Stimulated activated CD8-positive, alpha-beta memory T cell treated with anti-CD3 and anti-CD28 coated beads, Interleukin-15, amount 100 ng/mL, for 24 hours (primary cell): ENCODE results near the gene KRTDAP.
"Not testable (repeated sequence)": the region's sequence is repeated elsewhere in the genome, so short reads cannot be mapped to it uniquely, and the experiment has no call there.

Source experiments
- DNase-seq: peaks from one replicate; pipeline ENCODE4 v3.0.0-alpha.2; 2020; ENCODE audit warnings: low read depth

Gene KRTDAP

GRCh38 chr19:35484252-35485036 lies 5.8 kb downstream of the KRTDAP start:
- no peak for DNase-seq

- no peak for DNase-seq
These were observed 7.2 kb downstream of the KRTDAP start for GRCh38 chr19:35483089-35483488.

GRCh38 chr19:35478794-35479677 lies 11.2 kb downstream of the KRTDAP start:
- no peak for DNase-seq

- DNase-seq = no peak
These were observed 14.1 kb downstream of the KRTDAP start for GRCh38 chr19:35476149-35476548.

- DNase-seq = not testable (repeated sequence)
These were observed 15.7 kb downstream of the KRTDAP start for GRCh38 chr19:35474594-35474993.

GRCh38 chr19:35474104-35474503 lies 16.2 kb downstream of the KRTDAP start:
- no peak for DNase-seq

GRCh38 chr19:35471946-35472345 lies 18.3 kb downstream of the KRTDAP start:
- no peak for DNase-seq

- DNase-seq = not testable (repeated sequence)
These were observed 19.2 kb downstream of the KRTDAP start for GRCh38 chr19:35471075-35471474.

- DNase-seq = no peak
These were observed 20.1 kb downstream of the KRTDAP start for GRCh38 chr19:35470128-35470527.

GRCh38 chr19:35468637-35469036 lies 21.6 kb downstream of the KRTDAP start:
- DNase-seq = peak; percentile 11

GRCh38 chr19:35466259-35466658 lies 24.0 kb downstream of the KRTDAP start:
- DNase-seq = no peak

GRCh38 chr19:35462956-35463355 lies 27.3 kb downstream of the KRTDAP start:
- DNase-seq = not testable (repeated sequence)

GRCh38 chr19:35462476-35462953 lies 27.7 kb downstream of the KRTDAP start:
- no peak for DNase-seq

GRCh38 chr19:35461788-35462187 lies 28.5 kb downstream of the KRTDAP start:
- DNase-seq = not testable (repeated sequence)

GRCh38 chr19:35461060-35461459 lies 29.2 kb downstream of the KRTDAP start:
- no peak for DNase-seq

- no peak for DNase-seq
These were observed 29.7 kb downstream of the KRTDAP start for GRCh38 chr19:35460608-35461007.

- no peak for DNase-seq
These were observed 30.7 kb downstream of the KRTDAP start for GRCh38 chr19:35459414-35460082.

- DNase-seq = no peak
These were observed 31.4 kb downstream of the KRTDAP start for GRCh38 chr19:35458731-35459391.

GRCh38 chr19:35458192-35458591 lies 32.1 kb downstream of the KRTDAP start:
- no peak for DNase-seq

- DNase-seq = no peak
These were observed 33.1 kb downstream of the KRTDAP start for GRCh38 chr19:35457173-35457572.

- DNase-seq = no peak
These were observed 34.6 kb downstream of the KRTDAP start for GRCh38 chr19:35455616-35456201.
